Ovary (tissue), 3 donors: ENCODE data around the gene FTL.

ENCODE experiments used
- POLR2A ChIP-seq: fragments of 450-650 bp; IDR thresholded peaks from one replicate; pipeline ENCODE4 v1.6.1; 2017; ENCODE audit warnings: antibody characterized with exemption, mild to moderate bottlenecking, moderate library complexity
- TF ChIP-seq, protein P1 (sequence below), 3 donors: fragments of 450-650 bp in 2 of 3; fragments of 200-600 bp in 1 of 3; IDR thresholded peaks; one replicate each; pipeline versions ENCODE4 v1.5.1 to v1.8.0; 2016 to 2022; ENCODE audit warnings: antibody characterized with exemption in 3 of 3, mild to moderate bottlenecking in 1 of 3
- donor health status: DM: no; HTN: no; CAD: no.

DNA sequence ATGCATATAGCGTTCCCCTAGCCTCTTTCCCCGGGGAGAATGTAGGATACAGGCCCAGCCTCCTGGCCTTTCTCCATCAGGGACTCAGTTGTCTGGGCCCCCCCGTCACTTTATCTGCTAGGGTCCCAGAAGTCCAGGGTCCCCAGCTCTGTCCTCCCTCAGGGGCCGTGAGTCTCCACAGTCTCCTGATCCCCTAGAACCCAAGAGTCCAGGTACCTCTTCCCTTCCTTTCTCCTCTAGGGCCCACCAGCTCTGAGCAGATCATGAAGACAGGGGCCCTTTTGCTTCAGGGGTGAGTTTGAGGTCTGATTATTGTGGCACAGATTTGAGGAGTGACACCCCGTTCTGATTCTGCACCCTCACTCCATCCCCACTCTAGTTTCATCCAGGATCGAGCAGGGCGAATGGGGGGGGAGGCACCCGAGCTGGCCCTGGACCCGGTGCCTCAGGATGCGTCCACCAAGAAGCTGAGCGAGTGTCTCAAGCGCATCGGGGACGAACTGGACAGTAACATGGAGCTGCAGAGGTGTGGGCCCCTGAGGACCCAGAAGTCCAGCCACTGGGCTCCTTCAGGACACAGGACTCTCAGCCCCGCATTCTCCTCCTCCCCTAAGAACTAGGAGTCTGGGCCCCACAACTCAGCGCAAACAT, 9.7 kb upstream of the FTL start:
- TF ChIP-seq POLR2A: no peak
- TF ChIP-seq, protein P1, sequence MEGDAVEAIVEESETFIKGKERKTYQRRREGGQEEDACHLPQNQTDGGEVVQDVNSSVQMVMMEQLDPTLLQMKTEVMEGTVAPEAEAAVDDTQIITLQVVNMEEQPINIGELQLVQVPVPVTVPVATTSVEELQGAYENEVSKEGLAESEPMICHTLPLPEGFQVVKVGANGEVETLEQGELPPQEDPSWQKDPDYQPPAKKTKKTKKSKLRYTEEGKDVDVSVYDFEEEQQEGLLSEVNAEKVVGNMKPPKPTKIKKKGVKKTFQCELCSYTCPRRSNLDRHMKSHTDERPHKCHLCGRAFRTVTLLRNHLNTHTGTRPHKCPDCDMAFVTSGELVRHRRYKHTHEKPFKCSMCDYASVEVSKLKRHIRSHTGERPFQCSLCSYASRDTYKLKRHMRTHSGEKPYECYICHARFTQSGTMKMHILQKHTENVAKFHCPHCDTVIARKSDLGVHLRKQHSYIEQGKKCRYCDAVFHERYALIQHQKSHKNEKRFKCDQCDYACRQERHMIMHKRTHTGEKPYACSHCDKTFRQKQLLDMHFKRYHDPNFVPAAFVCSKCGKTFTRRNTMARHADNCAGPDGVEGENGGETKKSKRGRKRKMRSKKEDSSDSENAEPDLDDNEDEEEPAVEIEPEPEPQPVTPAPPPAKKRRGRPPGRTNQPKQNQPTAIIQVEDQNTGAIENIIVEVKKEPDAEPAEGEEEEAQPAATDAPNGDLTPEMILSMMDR (IDR thresholded peaks at IDR 0.05): no peak
